Uterus (tissue), 4 donors: Measurements from ENCODE around the gene MIEN1. TPM values are rescaled to one million over a fixed set of nuclear protein-coding genes. Genes with fewer than 3 reads are reported as not detected.

Experiments used
- DNase-seq, 2 donors: peaks; one replicate each; pipeline ENCODE4 v3.0.0-alpha.2; 2019 to 2020
- H3K27ac ChIP-seq, 2 donors: fragments of 200-600 bp; sonication (generic); 1 replicate in 1 of 2; 2 replicates in 1 of 2; pipeline ENCODE4 v1.5.1; 2016 to 2018
- H3K27me3 ChIP-seq, 2 donors: fragments of 200-600 bp; sonication (generic); one replicate each; pipeline ENCODE4 v1.5.1; 2018 to 2019; ENCODE audit warnings: control low read depth in 1 of 2
- H3K36me3 ChIP-seq, 2 donors: fragments of 200-600 bp; sonication (generic); one replicate each; pipeline ENCODE4 v1.5.1; 2019; ENCODE audit warnings: control low read depth in 1 of 2
- H3K4me1 ChIP-seq, 2 donors: fragments of 200-600 bp; sonication (generic); one replicate each; pipeline ENCODE4 v1.5.1; 2018 to 2019; ENCODE audit warnings: control low read depth in 1 of 2
- H3K4me3 ChIP-seq, 2 donors: fragments of 200-600 bp; sonication (generic); 1 replicate in 1 of 2; 2 replicates in 1 of 2; pipeline ENCODE4 v1.5.1; 2018 to 2019; ENCODE audit warnings: mild to moderate bottlenecking in 1 of 2
- H3K9me3 ChIP-seq, 2 donors: fragments of 200-600 bp; sonication (generic); one replicate each; pipeline ENCODE4 v1.5.1; 2019; ENCODE audit warnings: control low read depth in 1 of 2
- POLR2A ChIP-seq, 2 donors: fragments of 450-650 bp; IDR thresholded peaks; one replicate each; pipeline ENCODE4 v1.6.1; 2016; ENCODE audit warnings: antibody characterized with exemption in 2 of 2, mild to moderate bottlenecking in 1 of 2, moderate library complexity in 1 of 2
- intact Hi-C: fragments of 100-400 bp; cut with DNase I; formaldehyde crosslinking; loops from one replicate; pipeline ENCODE4 v1.15.1; 2023; ENCODE audit warnings: low total_unique reads
- total RNA-seq, 4 donors: library from RNA; depleted of rRNA in 3 of 4; stranded (reverse); fragments of >200 nt in 3 of 4; gene quantifications; one replicate each; pipeline versions ENCODE4 v1.1.0 to v1.2.4, GENCODE V29; 2014 to 2023
- TF ChIP-seq, protein P1 (sequence below), 4 experiments: fragments of 200-600 bp in 2 of 4; fragments of 450-650 bp in 2 of 4; sonication (generic) in 2 of 4; IDR thresholded peaks; one replicate each; pipeline ENCODE4 v1.5.1; 2016 to 2019; ENCODE audit warnings: antibody characterized with exemption in 4 of 4, mild to moderate bottlenecking in 2 of 4, moderate library complexity in 1 of 4
- donor health status: DM: yes; HTN: yes; CAD: no.

Gene MIEN1
- 100 to 1,000 TPM in 1 of 4 donors, 10 to 100 TPM in 2, 1 to 10 TPM in 1; 4.9 to 125 (median 58.5) TPM for total RNA-seq

- peak; percentile 33 to 89 for TF ChIP-seq POLR2A (IDR thresholded peaks at IDR 0.05)
- TF ChIP-seq, protein P1, sequence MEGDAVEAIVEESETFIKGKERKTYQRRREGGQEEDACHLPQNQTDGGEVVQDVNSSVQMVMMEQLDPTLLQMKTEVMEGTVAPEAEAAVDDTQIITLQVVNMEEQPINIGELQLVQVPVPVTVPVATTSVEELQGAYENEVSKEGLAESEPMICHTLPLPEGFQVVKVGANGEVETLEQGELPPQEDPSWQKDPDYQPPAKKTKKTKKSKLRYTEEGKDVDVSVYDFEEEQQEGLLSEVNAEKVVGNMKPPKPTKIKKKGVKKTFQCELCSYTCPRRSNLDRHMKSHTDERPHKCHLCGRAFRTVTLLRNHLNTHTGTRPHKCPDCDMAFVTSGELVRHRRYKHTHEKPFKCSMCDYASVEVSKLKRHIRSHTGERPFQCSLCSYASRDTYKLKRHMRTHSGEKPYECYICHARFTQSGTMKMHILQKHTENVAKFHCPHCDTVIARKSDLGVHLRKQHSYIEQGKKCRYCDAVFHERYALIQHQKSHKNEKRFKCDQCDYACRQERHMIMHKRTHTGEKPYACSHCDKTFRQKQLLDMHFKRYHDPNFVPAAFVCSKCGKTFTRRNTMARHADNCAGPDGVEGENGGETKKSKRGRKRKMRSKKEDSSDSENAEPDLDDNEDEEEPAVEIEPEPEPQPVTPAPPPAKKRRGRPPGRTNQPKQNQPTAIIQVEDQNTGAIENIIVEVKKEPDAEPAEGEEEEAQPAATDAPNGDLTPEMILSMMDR (IDR thresholded peaks at IDR 0.05) = peak; percentile 91 to 94 (median 91)
- Histone ChIP-seq H3K27me3 (no peaks in the 10 kb centered on the region), H3K9me3 (no peaks in the 10 kb centered on the region), H3K27ac (peak within 1 kb of the TSS; percentile 86 to 90), H3K4me1 (no peaks in the 10 kb centered on the region), H3K4me3 (peak within 1 kb of the TSS; percentile 89 to 96), H3K36me3 (no peaks in the 10 kb centered on the region)
- DNase-seq = peak; percentile 88 to 91
- intact Hi-C loops = no loop called here
These were observed at the start of gene MIEN1 for GRCh38 chr17:39730095-39730921. TSS of gene MIEN1 (minus strand) at chr17:39730532. CDS start at chr17:39730495, 37 bp downstream.

DNA sequence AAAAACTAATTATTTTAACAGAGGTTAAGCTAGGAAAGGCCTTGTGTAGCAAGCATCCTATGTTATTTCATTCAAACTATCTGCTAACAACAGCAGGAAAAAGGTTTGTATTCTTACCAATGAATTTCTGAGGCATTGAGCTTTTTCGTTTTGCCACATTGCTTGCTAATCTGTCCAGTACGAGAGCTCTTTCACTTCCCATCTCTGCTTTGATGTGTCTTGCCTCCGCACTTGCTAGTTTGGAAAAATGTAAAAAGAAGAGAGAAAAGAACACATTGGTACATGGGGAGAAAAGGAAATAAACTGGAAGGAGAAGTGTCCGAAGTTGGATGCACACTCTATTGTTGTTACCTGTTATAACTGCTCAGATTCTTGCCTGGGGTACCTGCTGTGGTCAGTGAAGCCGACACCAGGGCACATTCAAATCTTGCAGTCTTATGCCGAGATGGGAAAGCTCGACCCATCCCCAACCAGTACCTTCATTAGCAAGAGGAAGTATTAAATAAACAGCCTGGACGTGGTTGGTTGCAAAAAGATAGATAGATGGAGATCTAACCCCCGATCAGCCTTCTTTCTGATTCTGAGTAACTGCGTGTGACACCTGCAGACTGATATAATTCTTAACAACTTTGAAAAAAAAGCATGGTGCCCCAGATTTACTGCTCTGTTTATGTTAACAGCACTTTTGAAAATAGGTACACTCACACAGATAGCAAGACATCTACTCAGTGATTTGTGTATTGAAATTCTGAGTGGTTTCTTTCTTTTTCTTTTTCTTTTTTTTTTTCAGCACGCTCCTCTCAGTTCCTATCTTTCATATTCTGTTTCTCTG, 47.4 kb upstream of the MIEN1 start:
- no peak overlapping the region for H3K27ac ChIP-seq
- no peak for DNase-seq
- H3K4me3 ChIP-seq = no peak overlapping the region
- no peaks in the 10 kb centered on the region for H3K27me3 ChIP-seq
- no peaks in the 10 kb centered on the region for H3K9me3 ChIP-seq
- H3K4me1 ChIP-seq = no peaks in the 10 kb centered on the region
- H3K36me3 ChIP-seq = no peaks in the 10 kb centered on the region
- intact Hi-C loops = no loop called here
- no peak for TF ChIP-seq POLR2A (IDR thresholded peaks at IDR 0.05)
- TF ChIP-seq, protein P1 (IDR thresholded peaks at IDR 0.05) = no peak

- Histone ChIP-seq H3K27ac (no peak overlapping the region), H3K27me3 (no peaks in the 10 kb centered on the region), H3K9me3 (no peaks in the 10 kb centered on the region), H3K36me3 (no peaks in the 10 kb centered on the region), H3K4me3 (no peak overlapping the region), H3K4me1 (no peaks in the 10 kb centered on the region)
- no peak for DNase-seq
- TF ChIP-seq, protein P1 (IDR thresholded peaks at IDR 0.05) = no peak
- TF ChIP-seq POLR2A (IDR thresholded peaks at IDR 0.05) = no peak
- intact Hi-C loops = no loop called here
These were observed 45.9 kb upstream of the MIEN1 start for GRCh38 chr17:39776252-39776651.

GRCh38 chr17:39775031-39775430, 44.7 kb upstream of the MIEN1 start:
- Histone ChIP-seq H3K9me3 (no peaks in the 10 kb centered on the region), H3K27me3 (no peaks in the 10 kb centered on the region), H3K4me1 (no peaks in the 10 kb centered on the region), H3K36me3 (no peaks in the 10 kb centered on the region), H3K4me3 (no peak overlapping the region), H3K27ac (no peak overlapping the region)
- DNase-seq = no peak
- intact Hi-C loops = no loop called here
- TF ChIP-seq POLR2A (IDR thresholded peaks at IDR 0.05) = no peak
- TF ChIP-seq, protein P1 (IDR thresholded peaks at IDR 0.05) = no peak

GRCh38 chr17:39774047-39774446, 43.7 kb upstream of the MIEN1 start:
- H3K27ac ChIP-seq = no peak overlapping the region

More at GRCh38 chr17:39774047-39774446, 43.7 kb upstream of the MIEN1 start:
- intact Hi-C loops = no loop called here
- H3K4me1 ChIP-seq = no peaks in the 10 kb centered on the region
- no peaks in the 10 kb centered on the region for H3K9me3 ChIP-seq
- H3K4me3 ChIP-seq = no peak overlapping the region
- no peaks in the 10 kb centered on the region for H3K27me3 ChIP-seq
- H3K36me3 ChIP-seq = no peaks in the 10 kb centered on the region
- DNase-seq = no peak
- TF ChIP-seq POLR2A (IDR thresholded peaks at IDR 0.05) = no peak
- TF ChIP-seq, protein P1 (IDR thresholded peaks at IDR 0.05) = no peak
